SJSA1 (cell line): ENCODE results near the gene AHRR. TPM values are rescaled to one million over a fixed set of nuclear protein-coding genes. Genes with fewer than 3 reads are reported as not detected.
"Not testable (repeated sequence)": the region's sequence is repeated elsewhere in the genome, so short reads cannot be mapped to it uniquely, and the experiment has no call there.

Source experiments
- DNase-seq, 2 experiments: peaks; one replicate each; pipeline ENCODE4 v3.0.0-alpha.2; 2015 to 2020; ENCODE audit warnings: low spot score in 2 of 2, low read depth in 1 of 2
- H3K27ac ChIP-seq: fragments of 250-450 bp; sonication (Bioruptor Pico); 2 replicates; pipeline ENCODE4 v1.5.1; 2020; ENCODE audit warnings: mild to moderate bottlenecking, moderate library complexity
- H3K27me3 ChIP-seq: fragments of 250-450 bp; sonication (Bioruptor Pico); replicated peaks from 2 replicates; pipeline ENCODE4 v1.5.1; 2020; ENCODE audit warnings: mild to moderate bottlenecking, moderate library complexity
- H3K36me3 ChIP-seq: fragments of 250-450 bp; sonication (Bioruptor Pico); 2 replicates; pipeline ENCODE4 v1.5.1; 2020; ENCODE audit warnings: mild to moderate bottlenecking
- H3K4me1 ChIP-seq: fragments of 250-450 bp; sonication (Bioruptor Pico); replicated peaks from 2 replicates; pipeline ENCODE4 v1.6.1; 2021; ENCODE audit warnings: mild to moderate bottlenecking
- H3K4me3 ChIP-seq: fragments of 250-450 bp; sonication (Bioruptor Pico); 2 replicates; pipeline ENCODE4 v1.5.1; 2020; ENCODE audit warnings: mild to moderate bottlenecking
- H3K9me3 ChIP-seq: fragments of 250-450 bp; sonication (Bioruptor Pico); replicated peaks from 2 replicates; pipeline ENCODE4 v1.5.1; 2020; ENCODE audit warnings: mild to moderate bottlenecking
- total RNA-seq: library from RNA; depleted of rRNA; stranded (reverse); fragments of >200 nt; shearing (Covaris generic); gene quantifications from 2 replicates; pipeline ENCODE4 v1.2.3, GENCODE V29; 2014

Gene AHRR
- total RNA-seq, 1 experiment from 2014 or later, result 22.6 TPM

DNA sequence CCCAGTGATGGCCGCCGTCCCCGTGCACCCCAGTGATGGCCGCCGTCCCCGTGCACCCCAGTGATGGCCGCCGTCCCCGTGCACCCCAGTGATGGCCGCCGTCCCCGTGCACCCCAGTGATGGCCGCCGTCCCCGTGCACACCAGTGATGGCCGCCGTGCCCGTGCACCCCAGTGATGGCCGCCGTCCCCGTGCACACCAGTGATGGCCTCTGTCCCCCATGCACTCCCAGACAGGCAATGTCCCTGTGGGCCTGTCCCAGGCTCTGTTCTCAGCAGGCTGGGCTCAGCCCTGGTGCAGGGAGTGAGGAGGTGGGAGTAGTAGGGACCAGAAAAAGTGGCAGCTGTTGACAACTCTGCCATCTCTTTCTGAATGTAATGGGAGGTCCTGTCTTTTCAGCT lies 11.7 kb upstream of the AHRR start:
- not testable (repeated sequence) for H3K9me3 ChIP-seq, H3K4me1 ChIP-seq, H3K4me3 ChIP-seq, DNase-seq, H3K27me3 ChIP-seq, H3K27ac ChIP-seq
- peaks cover 46% of the 10 kb centered on the region for H3K36me3 ChIP-seq

DNA sequence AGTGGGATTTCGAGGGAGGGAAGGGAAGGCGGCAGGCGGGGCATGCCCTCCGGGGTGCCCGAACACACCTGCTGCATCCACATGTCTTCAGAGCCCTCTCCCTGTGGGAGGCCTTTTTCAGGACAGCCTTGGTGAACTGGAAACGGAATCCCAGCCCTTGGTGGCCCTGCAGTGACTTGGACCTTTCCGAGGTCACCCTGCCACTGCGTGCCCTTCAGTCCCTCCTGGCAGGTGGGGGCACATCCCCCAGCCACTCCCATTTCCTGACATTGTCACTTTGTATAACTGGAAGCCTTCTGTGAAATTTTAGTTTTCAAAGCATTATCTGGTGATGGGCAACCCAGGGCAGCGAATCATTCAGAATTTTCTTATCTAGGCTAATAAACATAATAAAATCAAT lies 11.0 kb upstream of the AHRR start:
- Histone ChIP-seq H3K36me3 (peaks cover 45% of the 10 kb centered on the region), H3K27ac (no peak overlapping the region), H3K9me3 (no peaks in the 10 kb centered on the region)

DNA sequence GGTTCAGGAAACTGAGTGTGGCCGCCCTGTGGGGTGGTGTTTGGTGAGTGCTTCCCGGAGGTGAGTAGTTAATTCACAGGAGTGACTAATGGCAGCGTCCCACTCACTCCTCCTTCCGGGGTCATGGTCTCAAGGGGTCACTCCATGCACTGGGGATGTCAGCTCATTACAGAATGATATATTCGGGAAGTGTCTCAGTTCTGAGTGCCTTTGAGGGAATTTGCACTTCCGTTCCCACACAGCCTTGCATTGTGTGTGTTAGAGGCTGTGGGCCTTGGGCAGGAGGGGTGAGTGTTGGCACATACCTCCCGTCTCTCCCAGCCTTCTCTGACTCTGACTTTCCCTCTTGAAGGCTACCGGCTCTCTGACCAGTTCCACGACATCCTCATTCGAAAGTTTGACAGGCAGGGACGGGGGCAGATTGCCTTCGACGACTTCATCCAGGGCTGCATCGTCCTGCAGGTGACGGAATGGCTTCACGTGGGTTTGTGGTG lies 10.5 kb upstream of the AHRR start:
- DNase-seq, result no peak
- Histone ChIP-seq H3K4me3 (no peak overlapping the region), H3K27ac (no peak overlapping the region)

More for the DNA sequence above, 11.0 kb upstream of the AHRR start:
- H3K27me3 ChIP-seq, result no peaks in the 10 kb centered on the region
- H3K4me1 ChIP-seq, result no peaks in the 10 kb centered on the region; the same call in 1 of the 2 replicates
- H3K4me3 ChIP-seq, result no peak overlapping the region
- no peak for DNase-seq

DNA sequence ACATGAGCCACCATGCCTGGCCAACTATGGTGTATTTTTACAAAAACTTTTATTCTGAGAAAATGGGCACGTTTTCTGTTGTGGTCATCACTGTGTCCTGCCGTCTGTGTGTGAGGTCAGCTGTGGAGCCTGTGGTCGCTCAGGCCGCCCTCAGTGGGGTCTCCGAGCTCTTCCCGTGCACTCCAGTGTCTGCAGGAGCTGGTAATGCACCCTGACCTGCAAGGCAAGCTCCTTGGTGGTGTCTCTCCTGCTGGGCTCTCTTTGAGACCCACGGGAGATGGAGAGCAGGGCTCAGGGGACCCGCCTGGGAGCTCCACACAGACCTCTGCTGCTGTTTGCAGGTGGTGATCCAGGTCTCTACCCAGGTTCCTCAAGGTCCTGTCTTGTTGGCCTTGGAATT lies 9.6 kb upstream of the AHRR start:
- no peaks in the 10 kb centered on the region for H3K27me3 ChIP-seq
- H3K4me1 ChIP-seq, result no peaks in the 10 kb centered on the region; the same call in 1 of the 2 replicates
- H3K9me3 ChIP-seq, result no peaks in the 10 kb centered on the region
- no peak overlapping the region for H3K4me3 ChIP-seq
- H3K27ac ChIP-seq, result no peak overlapping the region
- DNase-seq, result no peak
- H3K36me3 ChIP-seq, result peaks cover 40% of the 10 kb centered on the region

More for the DNA sequence above, 10.5 kb upstream of the AHRR start:
- no peaks in the 10 kb centered on the region for H3K9me3 ChIP-seq
- H3K36me3 ChIP-seq, result peaks cover 43% of the 10 kb centered on the region
- no peaks in the 10 kb centered on the region; the same call in 1 of the 2 replicates for H3K4me1 ChIP-seq
- no peaks in the 10 kb centered on the region for H3K27me3 ChIP-seq

DNA sequence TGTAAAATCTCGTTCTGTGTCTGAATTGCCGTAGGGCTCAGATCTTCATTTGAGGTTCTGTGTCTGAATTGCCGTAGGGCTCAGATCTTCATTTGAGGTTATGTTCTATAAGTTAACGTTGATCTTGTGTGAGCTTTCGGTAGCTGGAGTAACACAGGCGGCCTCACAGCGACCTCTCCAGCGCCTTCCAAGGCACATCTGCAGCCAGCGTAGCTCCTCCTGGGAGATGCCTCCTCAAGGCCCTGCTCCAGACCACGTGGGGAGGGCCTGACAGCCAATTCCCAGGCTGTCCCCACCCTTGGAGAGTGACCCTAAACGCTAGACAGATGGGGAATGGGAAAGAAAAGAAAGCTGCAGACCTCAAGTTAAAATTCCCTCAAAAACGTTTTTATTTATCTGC lies 8.7 kb upstream of the AHRR start:
- no peak overlapping the region for H3K27ac ChIP-seq
- no peaks in the 10 kb centered on the region for H3K27me3 ChIP-seq
- H3K36me3 ChIP-seq, result peaks cover 41% of the 10 kb centered on the region
- H3K4me1 ChIP-seq, result peaks cover 4% of the 10 kb centered on the region
- H3K4me3 ChIP-seq, result no peak overlapping the region
- H3K9me3 ChIP-seq, result no peaks in the 10 kb centered on the region
- no peak for DNase-seq

DNA sequence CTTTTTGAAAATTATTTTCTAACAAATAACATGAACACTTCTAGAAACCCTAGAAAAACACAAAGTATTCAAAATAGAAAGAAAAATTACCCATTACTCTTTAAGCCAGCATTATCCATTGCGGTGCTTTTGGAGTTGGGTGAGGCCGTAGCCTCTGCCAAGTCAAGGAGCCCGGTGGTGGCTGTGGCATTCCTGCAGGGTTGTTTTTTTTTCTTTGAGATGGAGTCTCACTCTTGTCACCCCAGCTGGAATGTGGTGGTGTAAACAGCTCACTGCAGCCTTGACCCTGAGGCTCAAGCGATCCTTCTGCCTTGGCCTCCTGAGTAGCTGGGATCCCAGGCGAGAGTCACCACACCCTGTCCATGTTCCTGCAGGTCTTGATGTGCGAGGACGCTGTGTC lies 8.2 kb upstream of the AHRR start:
- H3K27ac ChIP-seq, result no peak overlapping the region

DNA sequence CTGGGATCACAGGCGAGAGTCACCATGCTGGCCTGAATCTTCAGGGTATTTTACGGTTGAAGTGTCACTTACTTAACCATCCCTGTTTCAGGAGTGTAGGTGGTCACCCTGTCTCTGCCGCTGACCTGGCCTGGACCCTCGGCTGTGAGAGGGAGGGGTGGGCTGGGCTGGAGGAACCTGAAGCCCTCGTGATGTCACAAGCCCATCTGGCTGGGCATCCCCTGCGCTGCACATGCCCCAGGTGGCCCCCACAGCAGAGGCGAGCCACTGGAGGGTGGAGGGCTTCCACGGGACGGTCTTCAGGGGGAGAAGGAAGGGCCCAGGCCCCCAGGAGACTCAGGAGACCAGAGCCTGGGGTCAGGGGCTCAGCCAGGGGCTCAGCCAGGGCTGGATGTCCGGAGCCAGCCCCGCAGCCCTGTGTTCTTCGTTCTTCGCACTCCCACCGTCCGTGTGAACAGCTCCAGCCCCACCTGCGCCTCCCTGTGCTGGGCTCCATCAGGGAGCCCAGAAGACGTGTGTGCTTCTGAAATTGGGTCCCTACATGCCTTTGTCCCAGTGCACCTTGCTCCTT lies 7.6 kb upstream of the AHRR start:
- Histone ChIP-seq H3K27ac (no peak overlapping the region), H3K36me3 (peaks cover 35% of the 10 kb centered on the region), H3K4me1 (peaks cover 11% of the 10 kb centered on the region), H3K9me3 (no peaks in the 10 kb centered on the region), H3K27me3 (no peaks in the 10 kb centered on the region), H3K4me3 (no peak overlapping the region)
- no peak for DNase-seq

More for the DNA sequence above, 8.2 kb upstream of the AHRR start:
- Histone ChIP-seq H3K9me3 (no peaks in the 10 kb centered on the region), H3K4me3 (no peak overlapping the region), H3K36me3 (peaks cover 37% of the 10 kb centered on the region), H3K27me3 (no peaks in the 10 kb centered on the region), H3K4me1 (peaks cover 5% of the 10 kb centered on the region)
- DNase-seq, result no peak

DNA sequence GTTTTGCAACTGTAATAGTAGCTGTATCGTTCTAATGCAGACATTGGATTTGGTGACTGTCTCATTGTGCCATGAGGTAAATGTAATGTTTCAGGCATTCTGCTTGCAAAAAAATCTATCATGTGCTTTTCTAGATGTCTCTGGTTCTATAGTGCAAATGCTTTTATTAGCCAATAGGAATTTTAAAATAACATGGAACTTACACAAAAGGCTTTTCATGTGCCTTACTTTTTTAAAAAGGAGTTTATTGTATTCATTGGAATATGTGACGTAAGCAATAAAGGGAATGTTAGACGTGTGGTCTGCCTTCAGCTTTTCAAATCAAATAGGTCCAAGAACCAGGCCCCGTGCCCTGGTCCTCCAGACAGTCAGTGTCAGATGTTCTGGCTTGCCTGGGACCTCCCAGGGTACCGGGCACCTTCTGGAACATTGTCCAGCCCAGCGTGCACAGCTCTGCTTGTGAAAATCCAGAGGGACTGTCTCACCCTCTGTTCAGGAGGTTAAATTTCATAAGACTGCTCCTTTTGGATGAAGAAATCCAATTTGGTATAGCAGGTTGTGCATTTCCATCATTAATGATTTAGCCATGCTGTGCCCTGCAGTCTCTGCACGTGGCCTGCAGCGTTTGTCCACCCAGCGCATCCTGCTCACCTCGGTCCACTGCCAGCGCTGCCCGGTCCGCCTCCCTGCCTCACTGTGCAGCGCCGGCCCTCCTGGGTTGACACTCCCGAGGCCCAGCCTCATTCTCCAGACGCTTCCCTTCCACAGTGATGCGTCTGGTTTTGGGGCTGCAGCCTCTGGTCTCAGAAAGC lies 6.6 kb upstream of the AHRR start:
- Histone ChIP-seq H3K9me3 (no peaks in the 10 kb centered on the region), H3K27ac (no peak overlapping the region), H3K4me1 (peaks cover 17% of the 10 kb centered on the region), H3K4me3 (no peak overlapping the region), H3K27me3 (no peaks in the 10 kb centered on the region), H3K36me3 (peaks cover 35% of the 10 kb centered on the region)
- DNase-seq, result no peak

DNA sequence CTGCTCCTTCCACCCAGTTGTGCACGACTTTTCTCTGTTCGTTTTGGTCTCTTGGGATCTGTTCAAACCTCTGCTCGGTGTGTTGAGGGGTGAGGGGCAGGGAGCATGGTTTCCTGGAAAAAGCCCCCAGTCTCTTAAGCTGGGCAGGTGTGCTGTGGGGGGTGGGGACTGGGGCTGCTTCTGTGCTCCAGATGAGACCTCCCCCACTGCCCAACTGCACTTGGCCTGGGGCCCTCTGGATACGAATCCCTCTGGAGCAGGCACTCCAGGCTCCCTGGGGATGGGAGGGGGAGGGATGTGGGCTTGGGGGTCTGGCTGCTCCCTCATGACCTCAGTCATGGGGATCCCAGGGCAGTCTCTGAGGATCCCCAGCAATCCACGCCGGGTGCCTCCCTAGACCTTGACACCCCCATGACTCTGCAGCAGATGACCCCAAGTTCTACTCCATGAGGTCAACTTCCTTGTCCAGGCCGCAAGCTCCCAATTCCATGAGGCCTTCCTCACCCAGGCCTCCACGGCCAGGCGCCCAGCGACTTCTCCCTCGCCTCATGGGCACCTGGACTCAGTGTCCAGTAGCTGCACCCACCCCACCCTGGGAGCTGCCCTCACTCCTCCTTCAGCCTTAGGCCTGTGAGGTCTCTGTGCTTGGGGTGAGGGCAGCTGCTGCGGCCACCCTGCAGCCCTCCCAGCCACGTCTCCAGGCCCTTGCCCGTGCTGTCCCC lies 5.9 kb upstream of the AHRR start:
- Histone ChIP-seq H3K4me3 (no peak overlapping the region), H3K4me1 (peaks cover 19% of the 10 kb centered on the region), H3K27ac (no peak overlapping the region), H3K9me3 (no peaks in the 10 kb centered on the region), H3K36me3 (peaks cover 28% of the 10 kb centered on the region), H3K27me3 (peaks cover 5% of the 10 kb centered on the region)
- DNase-seq, result no peak

DNA sequence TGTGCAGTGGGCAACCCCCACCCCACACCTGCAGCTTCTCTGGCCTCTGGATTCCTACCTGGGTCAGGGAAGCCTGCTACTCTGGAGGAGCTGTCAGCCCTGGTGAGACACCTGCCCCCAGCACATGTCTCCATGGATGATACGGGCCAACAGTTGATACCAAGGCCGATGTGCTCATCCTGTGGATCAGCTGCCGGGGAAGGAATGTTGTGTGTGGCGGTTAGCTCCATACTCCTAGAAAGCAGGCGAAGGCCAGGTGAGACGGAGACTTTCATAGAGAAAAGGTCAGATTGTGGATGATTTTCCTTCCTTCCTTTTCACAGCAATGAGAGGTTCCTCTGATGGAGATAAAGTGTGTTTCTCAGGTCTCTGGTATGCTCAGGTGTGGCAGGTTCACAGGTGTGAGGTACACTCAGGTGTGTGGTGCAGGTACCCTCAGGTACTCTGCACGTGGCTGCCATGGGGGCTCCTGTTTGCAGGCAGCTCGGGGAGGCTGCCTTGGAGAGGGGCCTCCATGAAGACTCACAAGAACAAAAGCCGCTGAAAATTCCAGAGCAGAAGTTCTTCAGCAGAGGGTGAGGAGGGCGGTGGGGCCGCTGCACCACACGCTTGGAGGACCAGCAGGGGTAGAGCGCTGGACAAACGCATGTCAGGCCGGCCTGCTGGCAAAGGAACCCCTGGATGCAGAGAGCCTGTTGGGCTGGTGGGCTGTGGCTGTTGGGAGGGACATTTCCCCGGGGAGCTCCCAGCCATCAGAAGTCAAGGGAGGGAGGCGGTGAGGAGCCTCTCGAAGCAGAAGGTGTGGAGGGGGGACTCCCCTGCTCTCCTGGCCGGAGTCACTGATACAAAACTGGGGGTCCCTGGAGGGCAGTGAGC lies 5.1 kb upstream of the AHRR start:
- Histone ChIP-seq H3K4me1 (peaks cover 27% of the 10 kb centered on the region), H3K4me3 (no peak overlapping the region), H3K27ac (no peak overlapping the region), H3K27me3 (peaks cover 12% of the 10 kb centered on the region), H3K36me3 (peaks cover 27% of the 10 kb centered on the region), H3K9me3 (no peaks in the 10 kb centered on the region; the same call in 1 of the 2 replicates)
- DNase-seq, result no peak

DNA sequence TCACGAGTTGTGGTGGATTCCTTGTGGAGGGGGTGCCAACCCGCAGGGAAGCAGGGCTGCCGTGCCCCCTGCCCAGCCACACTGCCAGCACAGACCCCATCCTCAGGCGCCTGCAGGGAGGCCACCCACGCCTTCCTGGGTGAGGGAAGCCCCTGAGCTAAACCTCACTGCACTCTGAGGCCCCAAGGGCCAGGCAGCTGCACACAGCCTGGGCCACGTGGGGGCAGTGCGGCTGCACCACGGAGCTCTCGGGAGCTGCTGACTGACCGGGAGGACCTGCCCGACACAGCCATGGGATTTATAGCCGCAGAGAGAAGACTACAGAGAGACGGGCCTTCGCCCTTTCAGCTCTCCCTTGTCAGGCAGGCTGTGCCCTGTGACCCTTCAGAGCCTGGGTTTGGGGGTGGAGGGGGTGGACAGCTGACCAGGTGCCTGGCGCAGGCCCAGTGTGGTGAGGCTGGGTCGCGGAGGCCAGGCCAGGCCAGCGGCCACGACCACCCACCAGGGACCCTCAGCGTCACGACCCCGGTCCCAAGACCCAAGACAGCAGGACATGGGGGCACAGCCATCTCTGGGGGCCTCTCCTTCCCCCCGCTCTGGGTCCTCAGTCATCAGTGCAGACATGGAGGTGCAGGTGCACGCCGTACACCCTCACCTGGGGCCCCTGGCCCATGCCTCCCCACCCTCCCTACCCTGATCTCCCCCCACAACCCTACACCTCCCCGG lies 4.3 kb upstream of the AHRR start:
- Histone ChIP-seq H3K4me1 (peaks cover 33% of the 10 kb centered on the region), H3K36me3 (peaks cover 26% of the 10 kb centered on the region), H3K4me3 (no peak overlapping the region), H3K9me3 (no peaks in the 10 kb centered on the region; the same call in 1 of the 2 replicates), H3K27me3 (peaks cover 12% of the 10 kb centered on the region), H3K27ac (no peak overlapping the region)
- peak; percentile 56 to 84 for DNase-seq

DNA sequence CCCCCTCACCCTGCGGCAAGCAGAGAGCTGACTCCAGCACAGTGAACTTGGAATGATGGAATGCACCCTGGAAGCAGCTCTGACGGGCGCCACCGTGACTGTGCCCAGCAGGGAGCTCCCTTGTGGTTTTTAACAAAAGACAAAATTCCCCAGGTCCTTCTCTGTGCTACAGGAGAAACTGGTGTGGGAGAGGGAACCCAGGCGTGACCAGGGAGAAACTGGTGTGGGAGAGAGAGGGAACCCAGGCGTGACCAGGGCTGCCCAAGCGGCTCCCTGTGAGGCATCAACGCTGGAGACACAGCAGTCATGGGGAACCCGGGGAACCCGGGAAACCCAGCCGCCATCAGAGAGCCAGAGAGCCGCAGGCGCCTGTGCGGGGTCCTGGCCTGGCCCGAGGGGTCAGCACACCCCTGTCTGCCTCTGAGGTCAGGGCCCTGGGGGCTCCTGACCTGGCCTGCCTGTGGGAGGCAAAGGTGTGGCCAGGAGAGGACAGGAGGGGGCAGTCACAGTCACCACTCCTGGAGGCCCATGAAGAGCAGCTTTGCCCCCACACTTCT lies 3.1 kb upstream of the AHRR start:
- Histone ChIP-seq H3K36me3 (peaks cover 34% of the 10 kb centered on the region), H3K27ac (peak overlapping the region; percentile 45), H3K4me3 (no peak overlapping the region), H3K27me3 (peaks cover 12% of the 10 kb centered on the region), H3K4me1 (peaks cover 42% of the 10 kb centered on the region), H3K9me3 (no peaks in the 10 kb centered on the region; the same call in 1 of the 2 replicates)
- DNase-seq, result peak; percentile 70 to 81
